RPMI7951 (cell line): ENCODE results near the gene ECHDC3. TPM values are rescaled to one million over a fixed set of nuclear protein-coding genes. Genes with fewer than 3 reads are reported as not detected.
"Not testable (repeated sequence)": the region's sequence is repeated elsewhere in the genome, so short reads cannot be mapped to it uniquely, and the experiment has no call there.

Experiments
- DNase-seq: peaks from one replicate; pipeline ENCODE4 v3.0.0-alpha.2; 2012; ENCODE audit warnings: low read depth
- total RNA-seq: library from RNA; depleted of rRNA; stranded (reverse); fragments of >200 nt; shearing (Covaris generic); gene quantifications from 2 replicates; pipeline ENCODE4 v1.2.3, GENCODE V29; 2014

The ECHDC3 gene
- total RNA-seq, 1 experiment from 2014 or later, result 8.2 TPM

DNA sequence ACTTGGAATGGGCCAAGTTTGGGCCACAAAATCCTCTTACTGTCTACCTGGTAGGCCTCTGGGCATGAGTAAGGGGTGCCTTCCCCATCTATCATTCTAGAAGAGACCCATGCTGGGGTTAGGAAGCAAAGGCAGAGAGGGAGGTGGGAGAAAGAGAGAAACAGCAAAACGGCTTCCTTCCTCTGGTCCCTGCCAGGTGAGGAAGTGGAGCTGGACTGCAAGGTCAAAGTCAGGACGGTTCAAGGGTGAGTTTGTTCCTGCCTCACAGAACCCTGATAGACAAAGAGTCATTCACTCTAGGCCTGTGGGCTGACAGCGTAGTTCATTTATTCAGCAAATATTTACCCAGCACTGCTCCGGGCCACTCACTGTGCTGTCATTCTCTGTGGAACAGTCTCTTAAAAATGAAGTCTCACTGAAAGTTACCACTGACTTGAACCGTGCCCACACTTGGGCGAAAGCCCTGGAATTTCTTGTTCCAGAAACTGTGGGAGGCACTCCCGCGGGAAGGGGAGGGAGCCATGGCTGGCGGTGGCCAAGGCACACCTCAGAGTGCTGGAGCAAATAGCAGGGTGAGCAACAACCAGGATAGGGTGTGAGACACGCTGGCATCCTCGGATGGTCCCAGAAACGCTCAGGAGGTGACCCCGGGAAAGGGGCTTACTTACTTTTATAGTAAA lies 26.2 kb upstream of the ECHDC3 start:
- no peak for DNase-seq

DNA sequence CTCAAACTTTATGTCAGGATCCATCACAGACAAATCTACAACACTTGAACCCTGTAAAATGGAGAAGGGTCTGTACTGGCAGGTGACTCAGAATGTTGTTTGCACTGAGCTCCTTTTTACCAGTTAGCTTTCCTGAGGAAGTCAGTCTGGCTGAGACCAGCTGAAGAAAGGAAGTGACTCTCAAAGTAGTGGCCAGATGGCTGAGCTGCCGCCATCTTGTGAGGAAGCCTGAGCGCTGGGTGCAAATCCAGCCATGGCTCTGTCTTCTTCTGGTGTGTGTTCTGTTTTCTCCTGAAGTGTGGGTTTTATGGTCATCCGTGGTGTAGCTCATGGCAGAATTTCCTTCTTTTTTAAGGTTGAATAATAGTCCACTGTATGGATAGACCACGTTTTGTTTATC lies 25.5 kb upstream of the ECHDC3 start:
- no peak for DNase-seq

- DNase-seq, result no peak
These were observed 22.5 kb upstream of the ECHDC3 start for GRCh38 chr10:11719496-11720259.

- no peak for DNase-seq
These were observed 21.9 kb upstream of the ECHDC3 start for GRCh38 chr10:11720260-11720741.

DNA sequence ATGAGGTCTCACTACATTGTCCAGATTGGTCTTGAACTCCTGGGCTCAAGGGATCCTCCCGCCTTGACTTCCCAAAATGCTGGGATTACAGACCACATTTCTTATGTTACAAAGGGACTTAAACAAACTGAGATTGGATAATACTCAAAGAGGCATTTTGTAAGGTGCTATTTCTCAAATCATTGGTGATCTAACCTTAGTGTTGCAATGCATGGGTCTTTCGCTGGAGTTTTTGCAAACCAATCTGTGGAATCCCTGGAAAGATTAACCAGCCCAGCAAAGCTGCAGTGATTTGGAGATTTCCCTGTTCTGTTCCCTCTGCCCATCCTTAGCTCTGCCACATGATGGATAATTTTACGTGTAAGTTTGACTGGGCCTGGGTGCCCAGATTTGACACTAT lies 20.4 kb upstream of the ECHDC3 start:
- DNase-seq, result no peak

DNA sequence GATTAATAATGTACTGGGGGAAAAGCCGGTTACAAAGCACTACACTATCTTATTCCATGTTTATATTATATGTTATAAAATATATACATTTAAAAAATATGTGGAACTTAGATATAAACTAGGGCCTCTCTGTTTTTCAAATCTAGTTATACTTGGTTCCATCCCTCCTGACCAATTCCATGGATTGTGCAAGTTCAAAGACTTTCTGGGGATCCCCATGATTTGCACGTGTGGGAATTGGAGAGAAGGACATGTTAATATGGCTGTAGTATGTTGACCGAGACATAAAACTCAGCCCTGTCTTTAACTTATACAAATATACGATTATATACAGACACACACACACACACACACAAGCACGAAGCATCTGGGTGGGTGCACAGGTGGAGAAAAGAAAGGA lies 18.8 kb upstream of the ECHDC3 start:
- no peak for DNase-seq

DNA sequence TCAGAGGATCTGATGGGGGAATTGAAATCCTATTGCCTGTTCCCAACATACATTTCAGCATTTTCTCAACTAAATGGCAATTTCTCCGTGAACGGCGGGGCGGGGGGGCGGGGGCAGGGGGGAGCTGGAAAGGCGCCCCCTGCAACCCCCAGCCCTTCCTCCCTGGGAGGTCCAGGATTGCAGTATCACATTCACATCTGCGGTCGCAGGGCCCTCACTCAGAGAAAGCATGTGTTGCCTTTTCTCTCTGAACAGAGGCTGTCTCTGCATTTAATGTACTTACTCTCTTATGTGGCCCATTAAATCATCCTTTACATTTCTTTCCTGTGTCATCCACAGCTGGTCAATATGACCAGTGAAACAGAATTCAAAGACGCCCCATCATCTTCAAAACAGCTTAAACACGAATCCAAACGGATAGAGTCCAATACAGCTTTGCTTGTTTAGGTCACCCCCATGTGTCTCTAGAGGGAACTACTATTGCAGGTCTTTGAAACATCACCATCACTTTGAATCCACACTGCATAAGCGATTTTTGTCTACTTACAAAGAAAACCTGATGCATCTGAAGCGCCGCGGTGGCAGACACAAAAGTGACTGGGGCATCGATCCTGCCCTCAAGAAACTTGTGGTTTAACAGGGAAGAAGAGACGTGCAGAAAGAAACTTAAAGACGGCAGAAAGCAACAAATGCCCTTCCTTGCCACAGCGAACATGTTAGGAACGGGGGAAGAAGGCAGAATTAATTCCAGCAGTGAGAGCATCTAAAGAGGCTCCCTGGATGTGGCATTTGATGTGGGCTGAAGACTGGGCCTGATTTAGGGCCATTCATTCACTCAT lies 17.0 kb upstream of the ECHDC3 start:
- peak; percentile 73 for DNase-seq

- no peak for DNase-seq
These were observed 16.3 kb upstream of the ECHDC3 start for GRCh38 chr10:11725912-11726311.

- no peak for DNase-seq
These were observed 14.6 kb upstream of the ECHDC3 start for GRCh38 chr10:11727563-11727962.

DNA sequence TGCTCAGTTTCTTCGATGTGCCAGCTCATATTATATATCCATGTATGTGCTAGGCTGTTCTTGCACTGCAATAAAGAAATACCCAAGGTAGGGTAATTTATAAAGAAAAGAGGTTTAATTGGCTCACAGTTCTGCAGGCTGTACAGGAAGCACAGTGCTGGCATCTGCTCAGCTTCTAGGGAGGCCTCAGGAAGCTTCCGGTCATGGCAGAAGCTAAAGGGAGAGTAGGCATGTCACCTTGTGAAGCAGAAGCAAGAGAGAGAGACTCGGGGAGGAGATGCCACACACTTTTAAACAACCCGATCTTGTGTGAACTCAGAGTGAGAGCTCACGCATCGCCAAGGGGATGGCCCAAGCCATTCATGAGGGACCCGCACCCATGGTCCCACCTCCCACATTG lies 13.8 kb upstream of the ECHDC3 start:
- no peak for DNase-seq

DNA sequence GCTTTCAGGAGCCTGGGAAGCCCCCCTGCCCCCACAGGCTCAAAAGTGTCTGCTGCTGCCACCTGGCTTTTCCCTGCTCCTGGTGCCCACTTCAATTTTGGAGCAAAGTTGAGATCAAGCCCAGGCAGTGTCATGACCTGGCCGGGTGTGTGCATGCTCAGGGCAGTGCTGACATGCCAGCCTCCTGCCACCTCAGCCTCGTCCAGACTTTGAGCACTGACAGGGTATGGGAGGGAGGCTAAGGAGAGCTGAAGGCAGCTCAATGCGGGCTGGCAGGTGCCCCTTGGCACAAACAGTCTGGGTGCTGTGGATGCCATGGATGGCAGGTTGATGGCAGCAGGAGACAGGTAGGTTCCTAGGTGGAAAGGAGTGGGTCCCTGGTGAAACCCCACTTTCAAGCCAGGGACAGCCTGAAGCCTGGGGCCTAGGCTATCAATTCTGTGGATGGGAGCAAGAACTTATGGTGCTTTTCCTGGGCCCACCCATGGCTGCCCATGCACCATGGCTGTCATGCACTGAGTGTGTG lies 12.3 kb upstream of the ECHDC3 start:
- no peak for DNase-seq

DNA sequence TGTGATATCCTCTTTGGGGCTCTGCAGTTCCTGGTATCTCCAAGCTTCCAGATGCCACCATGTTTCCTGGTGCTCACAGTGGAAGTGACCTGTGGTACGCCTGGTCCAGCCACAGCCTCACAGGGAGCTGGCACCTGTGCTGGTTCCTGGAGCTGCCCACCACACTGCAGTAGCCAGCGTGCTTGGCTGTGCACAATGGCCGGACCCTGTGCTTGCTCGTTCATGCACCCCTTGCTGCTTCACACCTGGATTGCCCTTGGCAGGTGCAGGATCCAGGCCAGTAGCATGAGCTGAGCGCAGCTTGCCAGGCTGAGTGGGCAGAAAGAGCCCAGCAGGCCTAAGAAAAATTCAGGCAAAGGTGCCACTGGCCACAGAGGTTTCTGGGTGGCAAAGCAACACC lies 11.4 kb upstream of the ECHDC3 start:
- no peak for DNase-seq

DNA sequence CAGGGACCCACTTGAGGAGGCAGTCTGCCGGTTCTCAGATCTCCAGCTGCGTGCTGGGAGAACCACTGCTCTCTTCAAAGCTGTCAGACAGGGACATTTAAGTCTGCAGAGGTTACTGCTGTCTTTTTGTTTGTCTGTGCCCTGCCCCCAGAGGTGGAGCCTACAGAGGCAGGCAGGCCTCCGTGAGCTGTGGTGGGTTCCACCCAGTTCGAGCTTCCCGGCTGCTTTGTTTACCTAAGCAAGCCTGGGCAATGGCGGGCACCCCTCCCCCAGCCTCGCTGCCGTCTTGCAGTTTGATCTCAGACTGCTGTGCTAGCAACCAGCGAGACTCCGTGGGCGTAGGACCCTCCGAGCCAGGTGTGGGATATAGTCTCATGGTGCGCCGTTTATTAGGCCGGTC lies 5.4 kb upstream of the ECHDC3 start:
- DNase-seq, result not testable (repeated sequence)

- not testable (repeated sequence) for DNase-seq
These were observed 4.7 kb upstream of the ECHDC3 start for GRCh38 chr10:11737258-11738032.

GRCh38 chr10:11740907-11741306 lies 1.3 kb upstream of the ECHDC3 start:
- no peak for DNase-seq

GRCh38 chr10:11741608-11742007 lies 574 bp upstream of the ECHDC3 start:
- no peak for DNase-seq

- no peak for DNase-seq
These were observed 657 bp downstream of the ECHDC3 start for GRCh38 chr10:11742779-11743298.

- DNase-seq, result no peak
These were observed 1.5 kb downstream of the ECHDC3 start for GRCh38 chr10:11743461-11744338.

- no peak for DNase-seq
These were observed 2.9 kb downstream of the ECHDC3 start for GRCh38 chr10:11745045-11745444.

- no peak for DNase-seq
These were observed 4.8 kb downstream of the ECHDC3 start for GRCh38 chr10:11746883-11747539.
